ENCODE measurements around the gene FAAP20.

FAAP20 gene

DNA sequence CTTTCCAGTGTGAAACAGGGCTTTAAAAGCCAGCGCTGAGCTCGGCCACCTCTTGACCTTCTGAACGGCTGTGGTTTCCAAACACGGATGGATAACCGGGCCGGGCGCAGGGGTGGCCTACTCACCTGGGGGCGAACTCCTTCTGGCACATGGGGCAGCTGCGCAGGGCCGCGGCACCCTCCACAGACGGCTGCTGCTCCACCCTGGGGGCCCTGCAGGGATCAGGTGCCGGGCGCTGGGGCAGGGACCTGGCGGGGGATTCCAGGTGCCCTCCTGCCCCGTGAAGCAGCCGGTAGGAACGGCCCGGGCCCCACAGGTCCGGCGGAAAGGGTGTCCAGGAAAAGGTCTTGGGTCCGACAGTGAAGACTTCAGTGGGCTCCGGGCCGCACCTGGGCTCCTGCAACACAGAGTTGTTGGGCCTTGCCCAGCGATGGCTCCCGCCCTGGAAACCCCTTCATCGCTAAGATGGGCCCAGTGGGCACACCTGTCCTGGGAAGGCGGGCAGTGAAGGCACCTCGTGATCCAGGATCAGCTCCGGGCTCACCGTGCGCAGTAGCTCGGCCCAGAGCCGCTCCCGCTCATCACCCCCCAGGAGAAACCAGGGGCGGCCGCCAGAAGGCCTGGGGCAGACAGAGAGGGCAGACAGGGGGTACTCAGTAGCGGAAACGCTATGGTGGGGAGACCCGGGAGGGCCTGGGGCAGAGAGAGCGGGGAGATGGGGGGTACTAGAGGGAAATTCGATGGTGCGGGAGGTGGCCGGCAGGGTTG, 874 bp downstream of the FAAP20 start:
- FAIRE-seq = no peak

GRCh38 chr1:2192031-2192995, 2.3 kb downstream of the FAAP20 start:
- FAIRE-seq = no peak

- no peak for FAIRE-seq
Measured at GRCh38 chr1:2190491-2190976, 4.0 kb downstream of the FAAP20 start.

GRCh38 chr1:2189459-2190425, 4.8 kb downstream of the FAAP20 start:
- no peak for FAIRE-seq

DNA sequence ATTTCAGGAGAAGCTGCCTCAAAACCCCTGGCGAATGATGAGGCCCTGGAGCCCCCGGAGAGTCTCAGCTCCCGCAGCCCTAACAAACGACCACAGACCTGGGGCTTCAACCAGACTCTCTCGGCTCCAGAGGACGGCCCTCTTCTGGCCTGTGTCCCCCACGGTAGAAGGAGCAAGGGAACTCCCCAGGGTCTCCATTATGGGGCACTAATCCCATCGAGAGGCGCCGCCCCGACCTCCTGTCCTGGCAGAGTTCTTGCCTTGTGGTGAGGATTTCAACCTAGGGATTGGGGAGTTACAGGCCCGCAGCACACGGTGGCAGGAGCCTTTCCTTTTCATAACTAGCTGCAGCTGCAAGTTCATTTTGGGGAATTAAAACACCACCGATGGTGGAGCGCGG, 6.2 kb downstream of the FAAP20 start:
- FAIRE-seq = no peak

- no peak for FAIRE-seq
Measured at GRCh38 chr1:2187619-2188018, 7.0 kb downstream of the FAAP20 start.

DNA sequence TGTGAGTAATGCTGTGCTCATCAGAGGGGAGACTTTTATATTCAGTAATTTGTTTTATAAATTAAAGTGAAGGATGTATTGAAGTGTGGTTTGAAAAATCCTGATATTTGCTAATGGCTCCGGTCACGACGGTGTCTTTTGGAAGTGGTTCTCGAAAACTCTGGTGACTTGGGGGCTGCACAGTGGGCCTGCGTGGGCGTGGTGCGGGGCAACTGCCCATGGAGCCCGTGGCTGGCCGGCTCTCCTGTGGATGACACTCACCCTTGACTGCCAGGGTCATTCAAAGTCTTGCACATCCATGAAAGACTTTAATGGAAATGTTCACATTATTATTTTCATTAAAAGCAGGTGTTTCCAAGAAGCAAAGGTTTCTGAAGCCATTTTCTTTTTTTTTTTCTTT, 7.7 kb downstream of the FAAP20 start:
- FAIRE-seq = no peak

GRCh38 chr1:2185880-2186855, 8.4 kb downstream of the FAAP20 start:
- FAIRE-seq = no peak

GRCh38 chr1:2184934-2185333, 9.6 kb downstream of the FAAP20 start:
- no peak for FAIRE-seq

DNA sequence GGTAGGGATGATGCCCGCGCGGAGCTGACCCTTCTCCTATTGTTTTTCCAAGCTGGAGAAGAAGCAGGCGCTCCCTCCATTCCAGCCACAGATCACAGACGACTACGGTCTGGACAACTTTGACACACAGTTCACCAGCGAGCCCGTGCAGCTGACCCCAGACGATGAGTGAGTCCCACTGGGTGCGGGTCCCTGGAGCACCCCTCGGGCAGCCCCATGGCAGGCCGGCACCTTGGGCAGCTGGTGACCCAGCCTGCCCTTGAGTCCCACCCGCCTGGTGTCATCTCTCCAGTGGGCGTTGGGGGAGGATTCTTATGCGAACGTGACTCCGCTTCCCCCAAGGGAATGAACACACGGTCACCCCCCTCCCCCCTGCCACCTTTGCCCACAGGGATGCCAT, 10.0 kb downstream of the FAAP20 start:
- no peak for FAIRE-seq

- FAIRE-seq = no peak
Measured at GRCh38 chr1:2183937-2184334, 10.6 kb downstream of the FAAP20 start.

- FAIRE-seq = no peak
Measured at GRCh38 chr1:2182376-2182775, 12.2 kb downstream of the FAAP20 start.

GRCh38 chr1:2181752-2182151, 12.8 kb downstream of the FAAP20 start:
- no peak for FAIRE-seq

- FAIRE-seq = no peak
Measured at GRCh38 chr1:2181271-2181670, 13.3 kb downstream of the FAAP20 start.

DNA sequence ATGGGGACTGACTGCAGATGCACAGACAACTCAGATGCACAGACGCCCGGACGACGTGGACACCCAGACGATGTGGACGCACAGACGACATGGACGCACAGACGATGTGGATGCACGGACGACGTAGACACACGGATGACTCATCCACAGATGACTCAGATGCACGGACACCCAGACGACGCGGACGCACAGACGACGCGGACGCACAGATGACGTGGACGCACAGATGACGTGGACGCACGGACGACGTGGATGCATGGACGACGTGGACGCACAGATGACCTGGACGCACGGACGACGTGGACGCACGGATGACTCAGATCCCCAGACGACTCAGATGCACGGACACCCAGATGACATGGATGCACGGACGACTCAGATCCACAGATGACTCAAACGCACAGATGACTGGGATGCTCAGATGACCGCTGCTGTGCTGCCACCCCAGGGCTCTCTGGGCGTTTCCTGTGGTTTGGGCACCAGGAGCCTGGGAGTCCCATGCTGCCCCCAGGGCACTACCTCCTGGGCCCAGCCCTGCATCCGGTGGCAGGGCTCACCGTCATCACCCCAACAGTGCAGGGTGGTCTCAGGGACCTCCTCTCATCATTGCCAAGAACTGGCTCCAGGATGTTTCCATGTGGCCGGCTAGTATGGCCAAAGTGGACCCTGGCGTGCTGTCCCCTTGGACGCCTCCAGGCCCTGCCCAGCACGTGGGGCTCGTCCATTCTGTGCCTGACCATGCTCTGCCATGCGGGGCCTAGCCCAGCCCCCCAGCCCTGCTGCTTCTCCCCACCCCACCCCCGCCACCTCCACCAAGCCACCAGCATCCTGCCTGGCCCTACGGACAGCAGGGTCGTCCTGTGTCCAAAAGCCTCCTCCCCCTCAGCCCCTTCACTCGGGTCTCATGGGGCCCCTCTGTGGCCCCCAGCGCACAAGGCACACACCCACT, 14.0 kb downstream of the FAAP20 start:
- FAIRE-seq = no peak

GRCh38 chr1:2179283-2180013, 15.1 kb downstream of the FAAP20 start:
- FAIRE-seq = no peak

GRCh38 chr1:2178875-2179274, 15.7 kb downstream of the FAAP20 start:
- FAIRE-seq = no peak

DNA sequence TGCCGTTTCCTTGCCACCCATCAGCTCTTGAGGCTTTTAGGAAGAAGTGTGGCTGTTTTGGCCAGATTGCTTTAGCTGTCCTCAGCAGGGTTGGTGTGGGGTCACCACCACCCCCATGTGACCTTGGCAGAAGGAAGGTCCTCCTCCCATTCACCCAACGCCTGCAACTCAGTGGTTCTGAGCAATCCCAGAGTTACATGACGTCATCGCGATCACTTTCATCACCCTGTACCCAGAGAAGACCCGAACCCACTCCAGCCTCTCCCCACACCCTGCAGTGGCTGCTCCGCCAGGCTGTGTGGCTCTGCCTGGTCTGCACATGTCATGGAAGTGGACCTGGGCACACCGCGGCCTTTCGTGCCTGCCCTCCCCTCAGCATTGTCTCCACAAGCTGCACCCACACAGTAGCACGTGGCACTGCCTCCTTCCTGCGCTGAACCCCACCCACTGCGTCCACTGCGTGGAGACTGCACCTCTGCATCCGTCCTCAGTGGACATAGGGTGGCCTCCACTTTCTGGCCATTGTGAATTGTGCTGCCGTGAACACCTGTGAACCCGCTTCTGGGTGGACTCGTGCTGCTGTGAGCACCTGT, 16.5 kb downstream of the FAAP20 start:
- FAIRE-seq = no peak

DNA sequence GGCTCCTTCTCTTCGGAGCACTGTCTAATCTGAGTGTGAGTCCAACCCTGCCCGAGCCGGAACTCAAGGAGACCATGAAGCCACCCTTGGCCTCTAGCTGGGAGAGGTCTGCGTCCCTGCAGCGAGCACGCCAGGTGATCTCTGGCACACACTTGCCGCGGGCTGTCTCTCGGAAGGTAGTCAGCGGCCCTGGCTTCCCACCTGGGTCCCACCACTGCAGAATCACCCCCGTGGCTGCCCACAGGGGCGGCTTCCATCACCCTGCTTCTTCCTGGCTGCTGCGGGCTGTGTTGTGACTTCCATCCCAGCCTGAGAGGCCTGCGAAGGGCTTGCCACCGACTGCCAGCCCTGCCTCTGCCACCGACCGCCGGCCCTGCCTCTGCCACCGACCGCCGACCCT, 17.0 kb downstream of the FAAP20 start:
- FAIRE-seq = no peak

Data from A204.1 (cell line).